Measurements from ENCODE around the gene MBD5.

GRCh38 chr2:148124271-148124670 lies 103.4 kb downstream of the MBD5 start:
- TF ChIP-seq EZH2 (IDR thresholded peaks at IDR 0.05; ENCODE audit: insufficient read depth, poor library complexity, severe bottlenecking): no peak
- TF ChIP-seq EZH2phosphoT487 (IDR thresholded peaks at IDR 0.05; ENCODE audit: insufficient read depth, low read depth): no peak
